AG04450 (cell line): ENCODE measurements around the gene NINL. TPM values are rescaled to one million over a fixed set of nuclear protein-coding genes. Genes with fewer than 3 reads are reported as not detected.

ENCODE experiments used
- CTCF ChIA-PET: fragments of 300-600, 350-600 bp; formaldehyde crosslinking; extraction: SDS; loops from one replicate; lab custom pipeline; 2022; ENCODE audit warnings: antibody characterized with exemption, inconsistent platforms; lab: Charles Lee
- POLR2A ChIA-PET: fragments of 350-600 bp; formaldehyde crosslinking; extraction: SDS; loops from one replicate; lab custom pipeline; 2021; ENCODE audit warnings: antibody characterized with exemption, inconsistent platforms; lab: Yijun Ruan, JAX
- DNase-seq: peaks from one replicate; pipeline ENCODE4 v3.0.0-alpha.2; 2011; ENCODE audit warnings: low read depth, low spot score
- H3K27ac ChIP-seq: one replicate; pipeline ENCODE4 v1.5.1; 2012; ENCODE audit warnings: low read depth, low read length, control low read depth
- H3K27me3 ChIP-seq: one replicate; pipeline ENCODE4 v1.6.0; 2012; ENCODE audit warnings: low read length; ENCODE audit not compliant: control insufficient read depth, insufficient read depth
- H3K4me3 ChIP-seq: 2 replicates; pipeline ENCODE4 v1.5.1; 2011; ENCODE audit warnings: mild to moderate bottlenecking, low read depth, low read length, control low read depth
- H3K9me3 ChIP-seq: 2 replicates; pipeline ENCODE4 v1.5.1; 2012; ENCODE audit warnings: low read length; ENCODE audit not compliant: control insufficient read depth, insufficient read depth
- polyA plus RNA-seq: library from polyadenylated mRNA; depleted of rRNA; stranded (reverse); fragments of >200 nt; gene quantifications from 2 replicates; pipeline ENCODE4 v1.2.3, GENCODE V29; 2011
- TF ChIP-seq, protein P1 (sequence below): IDR thresholded peaks from 2 replicates; pipeline ENCODE4 v1.5.1; 2011; ENCODE audit warnings: low read depth, low read length, control low read depth, inconsistent platforms

NINL gene
- polyA plus RNA-seq, 1 experiment: 10.4 TPM

DNA sequence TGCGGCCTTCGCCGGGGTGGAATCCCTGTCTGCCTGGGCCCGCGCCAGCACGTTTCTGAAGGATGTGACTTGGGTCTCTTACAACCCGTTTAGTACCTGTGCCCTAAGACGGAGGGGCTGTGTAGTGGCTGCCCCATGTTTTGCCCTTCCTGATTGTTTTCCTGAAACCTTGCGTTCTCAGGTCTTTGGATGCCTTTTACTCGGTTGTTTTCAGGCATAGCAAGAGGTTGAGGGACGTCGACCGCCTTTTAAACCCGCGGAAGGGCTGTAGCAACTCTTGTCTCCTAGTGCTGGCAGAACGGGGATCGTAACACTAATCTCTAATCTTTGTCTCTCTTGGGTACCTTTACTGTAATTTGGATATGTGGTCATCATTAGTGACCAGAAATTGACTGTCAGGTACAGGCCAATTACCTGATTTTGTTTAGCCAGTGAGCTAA, 39.2 kb upstream of the NINL start:
- no peak for DNase-seq
- CTCF ChIA-PET: no interaction called here
- TF ChIP-seq, protein P1, sequence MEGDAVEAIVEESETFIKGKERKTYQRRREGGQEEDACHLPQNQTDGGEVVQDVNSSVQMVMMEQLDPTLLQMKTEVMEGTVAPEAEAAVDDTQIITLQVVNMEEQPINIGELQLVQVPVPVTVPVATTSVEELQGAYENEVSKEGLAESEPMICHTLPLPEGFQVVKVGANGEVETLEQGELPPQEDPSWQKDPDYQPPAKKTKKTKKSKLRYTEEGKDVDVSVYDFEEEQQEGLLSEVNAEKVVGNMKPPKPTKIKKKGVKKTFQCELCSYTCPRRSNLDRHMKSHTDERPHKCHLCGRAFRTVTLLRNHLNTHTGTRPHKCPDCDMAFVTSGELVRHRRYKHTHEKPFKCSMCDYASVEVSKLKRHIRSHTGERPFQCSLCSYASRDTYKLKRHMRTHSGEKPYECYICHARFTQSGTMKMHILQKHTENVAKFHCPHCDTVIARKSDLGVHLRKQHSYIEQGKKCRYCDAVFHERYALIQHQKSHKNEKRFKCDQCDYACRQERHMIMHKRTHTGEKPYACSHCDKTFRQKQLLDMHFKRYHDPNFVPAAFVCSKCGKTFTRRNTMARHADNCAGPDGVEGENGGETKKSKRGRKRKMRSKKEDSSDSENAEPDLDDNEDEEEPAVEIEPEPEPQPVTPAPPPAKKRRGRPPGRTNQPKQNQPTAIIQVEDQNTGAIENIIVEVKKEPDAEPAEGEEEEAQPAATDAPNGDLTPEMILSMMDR: no peak

DNA sequence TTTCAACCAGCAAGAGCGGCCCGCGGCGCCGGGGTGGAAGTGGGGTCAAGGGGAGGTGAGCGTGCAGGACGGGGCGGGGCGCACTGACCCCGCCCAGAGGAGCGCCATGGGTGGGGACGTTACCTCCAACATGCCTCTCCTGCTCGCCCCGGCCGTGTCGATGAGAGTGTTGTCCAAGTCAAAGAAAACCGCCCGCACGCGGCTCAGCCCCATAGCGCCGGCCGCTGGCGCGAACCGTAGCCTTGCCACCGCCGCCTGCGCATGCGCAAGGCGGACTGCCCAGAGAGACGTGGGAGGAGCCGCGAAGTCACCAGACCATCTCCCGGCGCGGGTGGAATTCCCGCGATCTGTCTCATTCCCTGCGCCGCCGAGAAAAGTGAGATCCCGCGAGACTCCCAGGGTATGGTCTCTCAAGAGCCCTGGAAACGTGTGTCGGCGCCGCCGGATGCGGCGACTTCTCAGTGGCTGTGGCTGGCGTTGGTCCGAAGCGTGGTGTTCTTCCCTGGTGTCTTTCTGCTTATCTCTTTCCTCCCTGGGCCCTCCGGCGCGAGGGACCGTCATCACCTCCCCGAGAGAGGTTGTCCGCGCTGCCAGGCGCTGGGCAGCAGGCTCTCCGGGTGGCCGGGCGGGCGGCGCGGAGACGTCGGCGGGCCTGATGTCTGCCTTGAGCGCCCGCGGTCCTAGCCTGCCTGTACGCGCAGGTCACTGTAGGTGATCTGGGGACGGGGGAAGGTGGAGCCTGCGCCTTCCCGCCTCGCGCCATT, 38.6 kb upstream of the NINL start, which contains the start of gene NANP:
Gene NANP, minus strand, starts transcription at position 279 of the 764 bp plus-strand sequence. Its CDS starts 66 bp downstream, at position 213.
- ChIA-PET CTCF (no interaction called here), POLR2A (no interaction called here)
- Histone ChIP-seq H3K27ac (peak within 1 kb of the TSS; percentile 89), H3K9me3 (peaks cover 6% of the 10 kb centered on the region; the same call in 1 of the 2 replicates), H3K27me3 (no peaks in the 10 kb centered on the region), H3K4me3 (peak within 1 kb of the TSS; percentile 91)
- TF ChIP-seq, protein P1: no peak
- peak; percentile 94 for DNase-seq

More for the DNA sequence above, 39.2 kb upstream of the NINL start:
- Histone ChIP-seq H3K4me3 (peak overlapping the region; percentile 91), H3K9me3 (peaks cover 6% of the 10 kb centered on the region; the same call in 1 of the 2 replicates), H3K27me3 (no peaks in the 10 kb centered on the region), H3K27ac (peak overlapping the region; percentile 89)
- POLR2A ChIA-PET: no interaction called here

DNA sequence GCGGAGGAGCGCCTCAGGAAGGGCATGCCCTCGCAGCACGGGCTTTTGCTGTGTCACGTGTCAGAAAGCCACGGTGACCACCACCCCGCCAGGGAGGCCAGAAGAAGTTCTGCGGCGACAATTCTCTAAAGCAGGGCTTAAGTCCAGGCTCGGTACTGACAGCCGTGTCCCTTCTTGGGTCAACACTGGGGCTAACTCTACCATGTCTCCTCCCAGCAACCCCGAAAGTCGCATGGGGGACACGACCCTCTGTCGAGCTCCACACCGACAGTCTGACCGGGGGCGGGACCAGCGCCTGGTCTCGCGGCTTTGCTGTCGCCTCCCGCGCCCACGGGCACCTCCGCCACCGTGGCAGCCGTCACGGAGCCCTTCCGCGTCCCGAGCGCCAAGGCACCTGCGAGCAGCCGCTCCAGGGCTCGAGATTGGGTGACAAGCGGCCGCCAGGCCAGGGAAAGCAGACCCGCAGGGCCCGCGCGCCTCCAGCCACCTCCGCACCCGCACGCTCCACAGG, 37.9 kb upstream of the NINL start:
- H3K27me3 ChIP-seq: no peaks in the 10 kb centered on the region
- H3K27ac ChIP-seq: peak overlapping the region; percentile 73
- H3K4me3 ChIP-seq: peak overlapping the region; percentile 91
- H3K9me3 ChIP-seq: peaks cover 6% of the 10 kb centered on the region; the same call in 1 of the 2 replicates
- ChIA-PET POLR2A (interaction anchor here (0.8 to 1.0 kb wide), 3 partner anchors 144 to 376 kb away, joined by 3 read pairs; partner anchors contain the start of gene PYGB), CTCF (no interaction called here)
- TF ChIP-seq, protein P1: no peak
- no peak for DNase-seq

DNA sequence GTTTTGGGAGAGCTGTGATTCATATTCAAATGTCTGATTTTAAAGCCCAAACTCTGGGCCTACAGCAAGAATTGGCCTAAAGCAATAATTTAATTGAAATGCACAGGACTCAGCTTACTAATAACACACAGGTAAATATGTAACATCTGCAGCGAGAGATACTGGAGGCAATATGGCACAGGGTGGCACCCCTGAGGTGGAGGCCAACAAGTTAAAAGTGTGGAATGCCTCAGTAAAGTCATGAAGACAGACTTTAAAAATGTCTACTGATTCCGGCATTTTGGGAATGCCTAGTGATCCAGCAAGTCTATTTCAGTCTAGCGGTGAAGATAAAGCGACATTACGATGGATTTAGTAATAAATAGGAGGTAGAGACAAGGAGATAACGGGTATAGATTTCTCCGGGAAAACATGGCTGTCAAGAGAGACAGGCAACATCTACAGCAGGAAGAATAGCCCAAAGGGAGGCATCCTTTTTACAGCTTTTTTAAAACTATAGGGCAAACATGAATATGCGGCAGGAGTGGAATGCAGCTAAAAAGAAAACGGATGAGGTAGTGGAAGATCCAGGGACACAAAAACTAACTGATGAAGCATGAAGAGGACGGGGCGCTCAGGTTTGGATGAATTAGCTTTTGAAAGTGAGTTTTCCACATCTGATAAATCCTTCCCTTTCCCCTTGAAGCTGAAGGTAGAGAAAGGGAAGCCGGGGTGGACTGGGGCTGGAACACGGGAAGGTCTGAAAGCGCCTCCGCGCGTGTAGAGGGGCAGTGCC, 37.3 kb upstream of the NINL start:
- TF ChIP-seq, protein P1: no peak
- Histone ChIP-seq H3K4me3 (peak overlapping the region; percentile 91), H3K9me3 (peaks cover 6% of the 10 kb centered on the region; the same call in 1 of the 2 replicates), H3K27ac (peak overlapping the region; percentile 73), H3K27me3 (no peaks in the 10 kb centered on the region)
- no peak for DNase-seq
- ChIA-PET CTCF (no interaction called here), POLR2A (interaction anchor here (0.8 to 1.0 kb wide), 3 partner anchors 144 to 375 kb away, joined by 3 read pairs; partner anchors contain the start of gene PYGB)
